Diencephalon (tissue), 1 donor: ENCODE data around the gene HMGCS2. TPM values are rescaled to one million over a fixed set of nuclear protein-coding genes. Genes with fewer than 3 reads are reported as not detected.

Experiments used
- total RNA-seq: library from RNA; depleted of rRNA; stranded (reverse); fragments of >200 nt; gene quantifications from one replicate; pipeline ENCODE4 v1.2.3, GENCODE V29; 2014

Gene HMGCS2
- total RNA-seq, result not detected

GRCh38 chr1:119768778-119769177, at the start of gene HMGCS2:
Gene HMGCS2 (minus strand): TSS chr1:119768905. CDS start chr1:119768844, 61 bp downstream.

GRCh38 chr1:119811387-119811786, 42.7 kb upstream of the HMGCS2 start, which contains the start of gene REG4:
Gene REG4 (minus strand): TSS chr1:119811460. CDS start chr1:119808769, 2,691 bp downstream.

GRCh38 chr1:119711804-119712341, 56.8 kb downstream of the HMGCS2 start, which contains the start of gene PHGDH:
Gene PHGDH (plus strand): TSS chr1:119711934. CDS start chr1:119712023, 89 bp downstream.

Other genes with a start within 250 kb of the HMGCS2 start
- 23.8 TPM for gene ZNF697, start 120.6 kb downstream of the HMGCS2 start, total RNA-seq
- gene PHGDH, start 57.0 kb downstream of the HMGCS2 start, total RNA-seq, result 58.1 TPM
- gene REG4, start 42.6 kb upstream of the HMGCS2 start, total RNA-seq, result not detected
- gene ADAM30, start 127.6 kb upstream of the HMGCS2 start, total RNA-seq, result not detected